Type B pancreatic cell (in vitro differentiated cells): ENCODE measurements around the gene CDC42BPB. TPM values are rescaled to one million over a fixed set of nuclear protein-coding genes. Genes with fewer than 3 reads are reported as not detected.

Experiments
- DNase-seq: peaks from one replicate; pipeline ENCODE4 v3.0.0; 2021; ENCODE audit warnings: mixed read lengths; ENCODE audit not compliant: unreplicated experiment; ENCODE audit errors: extremely low spot score
- H3K27ac Mint-ChIP-seq: 2 replicates; pipeline ENCODE4 v1.8.0; 2021; ENCODE audit warnings: mild to moderate bottlenecking, mixed read lengths
- H3K27me3 Mint-ChIP-seq: 2 replicates; pipeline ENCODE4 v1.8.0; 2021; ENCODE audit warnings: mixed read lengths
- H3K36me3 Mint-ChIP-seq: 2 replicates; pipeline ENCODE4 v1.8.0; 2021; ENCODE audit warnings: mixed read lengths
- H3K4me1 Mint-ChIP-seq: one replicate; pipeline ENCODE4 v1.8.0; 2021; ENCODE audit warnings: mixed read lengths; ENCODE audit not compliant: unreplicated experiment
- H3K4me3 Mint-ChIP-seq: 2 replicates; pipeline ENCODE4 v1.8.0; 2021; ENCODE audit warnings: mild to moderate bottlenecking, mixed read lengths
- H3K9me3 Mint-ChIP-seq: 2 replicates; pipeline ENCODE4 v1.8.0; 2021; ENCODE audit warnings: mixed read lengths
- CTCF ChIP-seq: fragments of 200-600 bp; sonication (generic); conservative IDR thresholded peaks from 2 replicates; pipeline ENCODE4 v1.5.0; 2021; ENCODE audit warnings: antibody characterized with exemption, mild to moderate bottlenecking
- total RNA-seq: library from RNA; stranded (reverse); gene quantifications from 2 replicates; pipeline ENCODE4 v1.2.1, GENCODE V29; 2021; ENCODE audit warnings: low replicate concordance

The CDC42BPB gene
- total RNA-seq, 1 donor from 2014 or later: 88.6 TPM

GRCh38 chr14:102970496-102970895 lies 86.9 kb downstream of the CDC42BPB start:
- no peak for TF ChIP-seq CTCF
- Mint-ChIP-seq H3K4me3 (no peak overlapping the region), H3K36me3 (peaks cover 31% of the 10 kb centered on the region), H3K4me1 (no peaks in the 10 kb centered on the region), H3K27me3 (no peaks in the 10 kb centered on the region), H3K27ac (no peak overlapping the region), H3K9me3 (no peaks in the 10 kb centered on the region)
- DNase-seq: no peak

- TF ChIP-seq CTCF: no peak
- Mint-ChIP-seq H3K9me3 (no peaks in the 10 kb centered on the region), H3K27me3 (no peaks in the 10 kb centered on the region), H3K36me3 (peaks cover 32% of the 10 kb centered on the region), H3K4me1 (no peaks in the 10 kb centered on the region), H3K27ac (no peak overlapping the region), H3K4me3 (no peak overlapping the region)
- DNase-seq: no peak
Measured at GRCh38 chr14:102969901-102970300, 87.4 kb downstream of the CDC42BPB start.

- Mint-ChIP-seq H3K36me3 (peaks cover 30% of the 10 kb centered on the region), H3K27ac (no peak overlapping the region), H3K27me3 (no peaks in the 10 kb centered on the region), H3K9me3 (no peaks in the 10 kb centered on the region), H3K4me1 (no peaks in the 10 kb centered on the region), H3K4me3 (no peak overlapping the region)
- DNase-seq: no peak
- no peak for TF ChIP-seq CTCF
Measured at GRCh38 chr14:102969060-102969791, 88.1 kb downstream of the CDC42BPB start.

- H3K9me3 Mint-ChIP-seq: no peaks in the 10 kb centered on the region
- H3K36me3 Mint-ChIP-seq: peaks cover 29% of the 10 kb centered on the region
- H3K27ac Mint-ChIP-seq: no peak overlapping the region
- no peak overlapping the region for H3K4me3 Mint-ChIP-seq
- TF ChIP-seq CTCF: no peak
- H3K27me3 Mint-ChIP-seq: no peaks in the 10 kb centered on the region
- no peak for DNase-seq
- no peaks in the 10 kb centered on the region for H3K4me1 Mint-ChIP-seq
Measured at GRCh38 chr14:102968306-102968705, 89.0 kb downstream of the CDC42BPB start.

- Mint-ChIP-seq H3K4me1 (no peaks in the 10 kb centered on the region), H3K4me3 (no peak overlapping the region), H3K9me3 (no peaks in the 10 kb centered on the region), H3K36me3 (peaks cover 24% of the 10 kb centered on the region), H3K27me3 (no peaks in the 10 kb centered on the region), H3K27ac (no peak overlapping the region)
- no peak for DNase-seq
- TF ChIP-seq CTCF: no peak
Measured at GRCh38 chr14:102967506-102967795, 89.9 kb downstream of the CDC42BPB start.
